Neural cell (in vitro differentiated cells): ENCODE results near the gene ARHGDIB. TPM values are rescaled to one million over a fixed set of nuclear protein-coding genes. Genes with fewer than 3 reads are reported as not detected.

Experiments used
- H2AFZ ChIP-seq: fragments of 200-600, 300-800 bp; sonication (generic), shearing (Covaris generic); 2 replicates; pipeline ENCODE4 v1.6.0; 2014; ENCODE audit warnings: low read depth, mild to moderate bottlenecking, antibody characterized with exemption, low read length, moderate library complexity
- H3F3A ChIP-seq: fragments of 200-600 bp; shearing (Covaris generic); 2 replicates; pipeline ENCODE4 v1.6.1; 2016; ENCODE audit warnings: mild to moderate bottlenecking, moderate library complexity, mixed read lengths, antibody characterized with exemption, low read length; ENCODE audit not compliant: insufficient read depth, poor library complexity, severe bottlenecking
- H3K27ac ChIP-seq: fragments of 200-600, 300-800 bp; sonication (generic), shearing (Covaris generic); 2 replicates; pipeline ENCODE4 v1.5.1; 2014; ENCODE audit warnings: mild to moderate bottlenecking, low read length, moderate library complexity
- H3K27me3 ChIP-seq: fragments of 300-800, 200-600 bp; sonication (generic), shearing (Covaris generic); 2 replicates; pipeline ENCODE4 v1.6.0; 2014; ENCODE audit warnings: mild to moderate bottlenecking, low read depth, low read length, moderate library complexity; ENCODE audit not compliant: insufficient read depth
- H3K36me3 ChIP-seq: fragments of 300-800, 200-600 bp; sonication (generic), shearing (Covaris generic); 2 replicates; pipeline ENCODE4 v1.5.1; 2014; ENCODE audit warnings: mild to moderate bottlenecking, antibody characterized with exemption, low read length, moderate library complexity; ENCODE audit not compliant: insufficient read depth
- H3K4me2 ChIP-seq: fragments of 300-800, 200-600 bp; sonication (generic), shearing (Covaris generic); 2 replicates; pipeline ENCODE4 v1.6.0; 2014; ENCODE audit warnings: mild to moderate bottlenecking, low read length
- H3K4me3 ChIP-seq: fragments of 300-800, 200-600 bp; sonication (generic), shearing (Covaris generic); 2 replicates; pipeline ENCODE4 v1.5.1; 2014; ENCODE audit warnings: mild to moderate bottlenecking, low read length, moderate library complexity
- H3K79me2 ChIP-seq: fragments of 200-600 bp; shearing (Covaris generic); replicated peaks from 2 replicates; pipeline ENCODE4 v1.6.0; 2014; ENCODE audit warnings: mild to moderate bottlenecking, low read length, moderate library complexity; ENCODE audit not compliant: insufficient read depth
- H3K9ac ChIP-seq: fragments of 300-800, 200-600 bp; sonication (generic), shearing (Covaris generic); 2 replicates; pipeline ENCODE4 v1.6.1; 2016; ENCODE audit warnings: mild to moderate bottlenecking, low read length, mixed read lengths
- H3K9me2 ChIP-seq: fragments of 200-600 bp; shearing (Covaris generic); 2 replicates; pipeline ENCODE4 v1.6.1; 2016; ENCODE audit warnings: mild to moderate bottlenecking, low read length, mixed read lengths; ENCODE audit not compliant: insufficient read depth
- H3K9me3 ChIP-seq: fragments of 200-600, 300-800 bp; sonication (generic), shearing (Covaris generic); 2 replicates; pipeline ENCODE4 v1.6.1; 2016; ENCODE audit warnings: mild to moderate bottlenecking, mixed run types, low read length, moderate library complexity, mixed read lengths
- H4K20me1 ChIP-seq: fragments of 200-600 bp; shearing (Covaris generic); 2 replicates; pipeline ENCODE4 v1.6.1; 2016; ENCODE audit warnings: mild to moderate bottlenecking, mixed run types; ENCODE audit not compliant: insufficient read depth
- EP300 ChIP-seq: fragments of 450-650 bp; conservative IDR thresholded peaks from 2 replicates; pipeline ENCODE4 v1.6.1; 2014; ENCODE audit warnings: antibody characterized with exemption, mild to moderate bottlenecking, moderate library complexity; ENCODE audit not compliant: poor library complexity, severe bottlenecking
- EZH2 ChIP-seq: fragments of 200-600, 300-800 bp; shearing (Covaris generic), sonication (generic); IDR thresholded peaks from 2 replicates; pipeline ENCODE4 v1.6.1; 2014; ENCODE audit warnings: antibody characterized with exemption, low read length, borderline replicate concordance, mild to moderate bottlenecking; ENCODE audit not compliant: insufficient read depth, poor library complexity, severe bottlenecking
- MXI1 ChIP-seq: fragments of 450-650 bp; conservative IDR thresholded peaks from 2 replicates; pipeline ENCODE4 v1.6.1; 2014; ENCODE audit warnings: antibody characterized with exemption, mild to moderate bottlenecking; ENCODE audit not compliant: poor library complexity, severe bottlenecking
- POLR2AphosphoS5 ChIP-seq: IDR thresholded peaks from 2 replicates; pipeline ENCODE4 v1.6.1; 2012
- RAD21 ChIP-seq: fragments of 450-650 bp; conservative IDR thresholded peaks from 2 replicates; pipeline ENCODE4 v1.6.1; 2014; ENCODE audit warnings: antibody characterized with exemption, mild to moderate bottlenecking, moderate library complexity
- SMC3 ChIP-seq: fragments of 450-650 bp; conservative IDR thresholded peaks from 2 replicates; pipeline ENCODE4 v1.6.1; 2014; ENCODE audit warnings: antibody characterized with exemption, mild to moderate bottlenecking, moderate library complexity; ENCODE audit not compliant: poor library complexity
- TAF1 ChIP-seq: IDR thresholded peaks from 2 replicates; pipeline ENCODE4 v1.6.1; 2012; ENCODE audit warnings: low read depth
- polyA plus RNA-seq: library from polyadenylated mRNA; depleted of rRNA; stranded (reverse); fragments of >200 nt; gene quantifications from 2 replicates; pipeline ENCODE4 v1.2.3, GENCODE V29; 2014
- TF ChIP-seq, protein P1 (sequence below): fragments of 450-650 bp; IDR thresholded peaks from 2 replicates; pipeline ENCODE4 v1.5.1; 2014; ENCODE audit warnings: antibody characterized with exemption, mild to moderate bottlenecking, moderate library complexity; ENCODE audit not compliant: poor library complexity, severe bottlenecking
- TF ChIP-seq, protein P2 (sequence below): IDR thresholded peaks from 2 replicates; pipeline ENCODE4 v1.6.1; 2012; ENCODE audit warnings: borderline replicate concordance

Gene ARHGDIB
- polyA plus RNA-seq, 1 donor from 2014 or later: 7.7 TPM

DNA sequence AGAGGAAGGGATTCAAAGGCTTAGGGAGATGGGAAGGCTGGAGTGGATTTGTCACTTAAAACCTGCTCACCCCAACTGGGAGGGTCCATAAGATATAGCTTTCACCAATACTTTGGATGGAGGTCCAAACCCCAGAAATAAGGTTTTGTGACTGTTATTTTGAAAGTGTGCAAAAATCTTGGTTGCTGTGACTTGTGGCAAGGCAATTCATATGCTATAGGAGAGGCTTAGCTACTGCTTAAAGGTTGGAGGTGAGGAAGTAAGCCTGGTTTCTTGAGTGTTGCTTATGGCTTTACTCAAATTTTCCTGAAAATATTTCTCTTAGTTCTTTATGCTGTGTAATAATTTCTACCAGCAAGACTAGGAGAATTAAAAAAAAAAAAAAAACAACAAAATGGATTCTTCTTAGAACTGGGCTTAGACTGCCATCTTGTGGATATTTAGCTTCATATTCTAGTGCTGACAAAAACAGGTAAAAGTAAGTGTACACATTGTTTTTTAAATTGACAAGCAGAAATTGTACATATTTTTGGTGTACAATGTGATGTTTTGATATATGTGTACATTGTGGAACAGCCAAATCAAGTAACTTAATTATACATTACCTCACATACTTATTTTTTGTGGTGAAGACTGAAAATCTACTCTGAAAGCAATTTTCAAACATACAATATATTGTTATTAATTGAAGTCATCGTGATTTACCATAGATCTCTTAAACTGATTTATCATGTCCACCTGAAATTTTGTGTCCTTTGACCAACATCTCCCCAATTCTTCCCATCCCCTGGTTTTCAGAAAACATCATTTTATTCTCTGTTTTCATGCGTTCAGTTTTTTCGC lies 34.4 kb upstream of the ARHGDIB start:
- H2AFZ ChIP-seq: no peak overlapping the region
- no peak overlapping the region for H3K4me2 ChIP-seq
- no peaks in the 10 kb centered on the region for H3K36me3 ChIP-seq
- H3K9me3 ChIP-seq: no peaks in the 10 kb centered on the region
- no peak overlapping the region for H3K27ac ChIP-seq
- H3K9ac ChIP-seq: no peak overlapping the region
- no peaks in the 10 kb centered on the region for H3K27me3 ChIP-seq
- no peaks in the 10 kb centered on the region for H4K20me1 ChIP-seq
- no peaks in the 10 kb centered on the region for H3F3A ChIP-seq
- H3K4me3 ChIP-seq: no peak overlapping the region
- no peaks in the 10 kb centered on the region for H3K9me2 ChIP-seq
- TF ChIP-seq MXI1 (no peak), SMC3 (peak; percentile 91), RAD21 (peak; percentile 86), TAF1 (no peak), EZH2 (no peak), EP300 (no peak), POLR2AphosphoS5 (no peak)
- TF ChIP-seq, protein P1, sequence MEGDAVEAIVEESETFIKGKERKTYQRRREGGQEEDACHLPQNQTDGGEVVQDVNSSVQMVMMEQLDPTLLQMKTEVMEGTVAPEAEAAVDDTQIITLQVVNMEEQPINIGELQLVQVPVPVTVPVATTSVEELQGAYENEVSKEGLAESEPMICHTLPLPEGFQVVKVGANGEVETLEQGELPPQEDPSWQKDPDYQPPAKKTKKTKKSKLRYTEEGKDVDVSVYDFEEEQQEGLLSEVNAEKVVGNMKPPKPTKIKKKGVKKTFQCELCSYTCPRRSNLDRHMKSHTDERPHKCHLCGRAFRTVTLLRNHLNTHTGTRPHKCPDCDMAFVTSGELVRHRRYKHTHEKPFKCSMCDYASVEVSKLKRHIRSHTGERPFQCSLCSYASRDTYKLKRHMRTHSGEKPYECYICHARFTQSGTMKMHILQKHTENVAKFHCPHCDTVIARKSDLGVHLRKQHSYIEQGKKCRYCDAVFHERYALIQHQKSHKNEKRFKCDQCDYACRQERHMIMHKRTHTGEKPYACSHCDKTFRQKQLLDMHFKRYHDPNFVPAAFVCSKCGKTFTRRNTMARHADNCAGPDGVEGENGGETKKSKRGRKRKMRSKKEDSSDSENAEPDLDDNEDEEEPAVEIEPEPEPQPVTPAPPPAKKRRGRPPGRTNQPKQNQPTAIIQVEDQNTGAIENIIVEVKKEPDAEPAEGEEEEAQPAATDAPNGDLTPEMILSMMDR: peak; percentile 79
- no peaks in the 10 kb centered on the region for H3K79me2 ChIP-seq

DNA sequence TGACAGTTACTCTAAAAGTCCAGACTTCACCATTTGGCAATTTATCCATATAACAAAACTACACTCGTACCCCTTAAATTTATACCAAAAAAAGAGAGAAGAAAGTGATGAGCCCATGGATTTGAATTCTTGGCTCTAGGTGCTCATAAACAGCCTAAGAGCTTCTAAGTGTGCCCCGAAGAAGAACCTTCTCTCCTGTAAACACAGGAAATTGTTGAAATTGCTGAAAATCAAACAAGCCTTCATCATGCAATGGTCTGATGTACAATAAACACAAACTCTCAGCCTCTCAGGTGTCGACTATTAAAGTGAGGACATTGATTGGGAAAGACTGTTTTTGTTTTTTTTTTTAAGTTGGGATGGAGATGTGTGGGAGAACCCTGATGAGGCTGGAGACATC lies 33.2 kb upstream of the ARHGDIB start:
- Histone ChIP-seq H3K27me3 (no peaks in the 10 kb centered on the region), H3K9me2 (no peaks in the 10 kb centered on the region), H3K79me2 (no peaks in the 10 kb centered on the region), H3K9ac (no peak overlapping the region), H3F3A (no peaks in the 10 kb centered on the region), H3K27ac (no peak overlapping the region), H3K36me3 (no peaks in the 10 kb centered on the region), H3K4me3 (no peak overlapping the region), H2AFZ (no peak overlapping the region), H3K4me2 (no peak overlapping the region), H4K20me1 (no peaks in the 10 kb centered on the region), H3K9me3 (no peaks in the 10 kb centered on the region)
- TF ChIP-seq, protein P2, sequence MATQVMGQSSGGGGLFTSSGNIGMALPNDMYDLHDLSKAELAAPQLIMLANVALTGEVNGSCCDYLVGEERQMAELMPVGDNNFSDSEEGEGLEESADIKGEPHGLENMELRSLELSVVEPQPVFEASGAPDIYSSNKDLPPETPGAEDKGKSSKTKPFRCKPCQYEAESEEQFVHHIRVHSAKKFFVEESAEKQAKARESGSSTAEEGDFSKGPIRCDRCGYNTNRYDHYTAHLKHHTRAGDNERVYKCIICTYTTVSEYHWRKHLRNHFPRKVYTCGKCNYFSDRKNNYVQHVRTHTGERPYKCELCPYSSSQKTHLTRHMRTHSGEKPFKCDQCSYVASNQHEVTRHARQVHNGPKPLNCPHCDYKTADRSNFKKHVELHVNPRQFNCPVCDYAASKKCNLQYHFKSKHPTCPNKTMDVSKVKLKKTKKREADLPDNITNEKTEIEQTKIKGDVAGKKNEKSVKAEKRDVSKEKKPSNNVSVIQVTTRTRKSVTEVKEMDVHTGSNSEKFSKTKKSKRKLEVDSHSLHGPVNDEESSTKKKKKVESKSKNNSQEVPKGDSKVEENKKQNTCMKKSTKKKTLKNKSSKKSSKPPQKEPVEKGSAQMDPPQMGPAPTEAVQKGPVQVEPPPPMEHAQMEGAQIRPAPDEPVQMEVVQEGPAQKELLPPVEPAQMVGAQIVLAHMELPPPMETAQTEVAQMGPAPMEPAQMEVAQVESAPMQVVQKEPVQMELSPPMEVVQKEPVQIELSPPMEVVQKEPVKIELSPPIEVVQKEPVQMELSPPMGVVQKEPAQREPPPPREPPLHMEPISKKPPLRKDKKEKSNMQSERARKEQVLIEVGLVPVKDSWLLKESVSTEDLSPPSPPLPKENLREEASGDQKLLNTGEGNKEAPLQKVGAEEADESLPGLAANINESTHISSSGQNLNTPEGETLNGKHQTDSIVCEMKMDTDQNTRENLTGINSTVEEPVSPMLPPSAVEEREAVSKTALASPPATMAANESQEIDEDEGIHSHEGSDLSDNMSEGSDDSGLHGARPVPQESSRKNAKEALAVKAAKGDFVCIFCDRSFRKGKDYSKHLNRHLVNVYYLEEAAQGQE: no peak
- TF ChIP-seq TAF1 (no peak), EP300 (no peak), RAD21 (no peak), MXI1 (no peak), SMC3 (no peak), POLR2AphosphoS5 (no peak), EZH2 (no peak)
- TF ChIP-seq, protein P1: no peak
